ENCODE data around the gene ZSCAN5B.

The ZSCAN5B gene

DNA sequence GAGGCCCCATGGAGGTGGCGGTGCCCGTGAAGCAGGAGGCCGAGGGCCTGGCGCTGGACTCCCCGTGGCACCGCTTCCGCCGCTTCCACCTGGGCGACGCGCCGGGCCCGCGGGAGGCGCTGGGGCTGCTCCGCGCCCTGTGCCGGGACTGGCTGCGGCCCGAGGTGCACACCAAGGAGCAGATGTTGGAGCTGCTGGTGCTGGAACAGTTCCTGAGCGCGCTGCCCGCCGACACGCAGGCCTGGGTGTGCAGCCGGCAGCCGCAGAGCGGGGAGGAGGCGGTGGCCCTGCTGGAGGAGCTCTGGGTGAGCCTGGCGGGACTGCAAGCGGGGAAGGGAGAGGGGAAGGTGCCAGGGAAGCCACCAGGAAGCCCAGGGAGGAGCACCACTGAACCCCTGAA, 50.7 kb downstream of the ZSCAN5B start:
- in situ Hi-C loops (cut with HindIII; ENCODE audit: low sequenced_read_pairs): no loop called here

DNA sequence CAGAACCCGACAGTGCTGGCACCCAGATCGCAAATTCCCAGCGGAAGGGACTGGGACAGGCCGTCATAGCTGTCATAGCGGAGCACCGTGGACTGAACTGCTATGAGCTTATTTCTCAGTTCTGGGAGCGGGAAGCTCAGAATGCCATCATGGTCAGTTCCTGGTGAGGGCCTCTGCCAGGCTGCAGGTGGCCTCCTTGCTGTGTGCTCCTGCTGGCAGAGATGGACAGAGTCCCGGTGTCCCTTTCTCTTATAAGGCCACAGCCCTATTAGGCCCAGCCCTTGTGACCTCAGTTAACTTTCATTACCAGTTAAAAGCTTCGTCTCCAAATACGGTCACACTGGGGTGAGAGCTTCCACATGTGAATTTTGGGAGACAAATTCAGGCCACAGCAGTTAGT, 51.9 kb downstream of the ZSCAN5B start:
- in situ Hi-C loops (cut with HindIII; ENCODE audit: low sequenced_read_pairs): no loop called here

DNA sequence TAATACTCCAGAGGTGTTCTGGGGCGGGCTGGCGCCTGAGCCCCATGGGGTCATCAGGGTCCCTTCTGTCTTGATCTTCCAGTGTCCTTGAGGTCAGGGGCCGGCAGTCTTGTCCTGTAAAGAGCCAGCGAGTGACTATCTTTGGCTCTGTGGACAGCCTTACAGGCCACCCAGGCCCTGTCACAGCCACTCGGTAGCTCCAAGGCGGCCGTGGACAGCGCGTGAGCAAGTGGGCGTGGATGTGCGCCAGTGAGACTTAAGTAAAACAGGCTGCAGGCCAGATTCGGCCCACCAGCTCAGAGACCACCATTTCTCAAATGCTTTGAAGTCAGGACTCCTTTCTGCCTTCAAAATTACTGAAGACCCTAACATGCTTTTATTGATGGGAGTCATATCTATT, 52.8 kb downstream of the ZSCAN5B start:
- in situ Hi-C loops (cut with HindIII; ENCODE audit: low sequenced_read_pairs): no loop called here

DNA sequence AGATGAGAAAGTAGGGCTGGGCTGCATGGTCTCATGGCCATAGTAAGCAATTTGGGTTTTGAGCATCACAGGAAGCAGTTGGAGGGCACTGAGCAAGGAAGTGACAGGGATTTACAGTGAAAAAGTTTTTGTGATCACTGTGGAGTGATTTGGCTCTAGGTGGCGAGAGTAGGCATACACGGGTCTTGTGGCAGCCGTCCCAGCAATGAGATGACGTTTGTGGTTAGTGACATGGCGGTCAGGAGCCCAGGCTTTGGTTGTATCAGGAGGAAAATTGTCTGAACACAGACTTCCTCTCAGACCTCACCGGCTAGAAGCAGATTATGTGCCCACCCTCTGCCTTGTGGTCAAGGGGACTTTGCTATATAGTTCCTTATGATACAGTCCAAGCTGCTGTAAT, 53.2 kb downstream of the ZSCAN5B start:
- in situ Hi-C loops (cut with HindIII; ENCODE audit: low sequenced_read_pairs): no loop called here

DNA sequence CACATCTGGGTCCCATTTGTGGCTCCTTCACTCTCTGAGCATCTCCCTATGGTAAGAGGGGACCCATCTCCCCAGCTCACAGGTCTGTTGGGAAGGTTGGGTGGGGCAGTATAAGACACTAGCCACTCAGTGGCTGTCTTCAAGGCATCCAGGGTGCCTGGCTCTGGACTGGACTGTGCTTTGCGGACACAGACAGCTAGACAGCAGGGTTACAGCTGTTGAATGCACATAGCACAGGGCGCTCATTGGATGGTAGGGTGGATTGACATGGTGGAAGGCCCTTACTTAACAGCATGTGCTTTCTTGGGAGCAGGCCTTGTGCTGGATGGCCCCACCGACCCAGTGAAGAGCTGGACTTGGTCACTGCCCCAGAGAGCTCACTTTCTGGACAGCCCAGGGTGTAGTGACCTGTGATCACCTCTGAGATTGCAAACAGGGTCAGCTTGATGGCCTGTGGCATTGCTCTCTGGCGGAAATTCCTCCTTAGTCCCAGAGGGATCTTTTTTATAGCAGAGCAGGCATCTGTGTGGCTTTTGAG, 54.6 kb downstream of the ZSCAN5B start:
- in situ Hi-C loops (cut with HindIII; ENCODE audit: low sequenced_read_pairs): no loop called here

DNA sequence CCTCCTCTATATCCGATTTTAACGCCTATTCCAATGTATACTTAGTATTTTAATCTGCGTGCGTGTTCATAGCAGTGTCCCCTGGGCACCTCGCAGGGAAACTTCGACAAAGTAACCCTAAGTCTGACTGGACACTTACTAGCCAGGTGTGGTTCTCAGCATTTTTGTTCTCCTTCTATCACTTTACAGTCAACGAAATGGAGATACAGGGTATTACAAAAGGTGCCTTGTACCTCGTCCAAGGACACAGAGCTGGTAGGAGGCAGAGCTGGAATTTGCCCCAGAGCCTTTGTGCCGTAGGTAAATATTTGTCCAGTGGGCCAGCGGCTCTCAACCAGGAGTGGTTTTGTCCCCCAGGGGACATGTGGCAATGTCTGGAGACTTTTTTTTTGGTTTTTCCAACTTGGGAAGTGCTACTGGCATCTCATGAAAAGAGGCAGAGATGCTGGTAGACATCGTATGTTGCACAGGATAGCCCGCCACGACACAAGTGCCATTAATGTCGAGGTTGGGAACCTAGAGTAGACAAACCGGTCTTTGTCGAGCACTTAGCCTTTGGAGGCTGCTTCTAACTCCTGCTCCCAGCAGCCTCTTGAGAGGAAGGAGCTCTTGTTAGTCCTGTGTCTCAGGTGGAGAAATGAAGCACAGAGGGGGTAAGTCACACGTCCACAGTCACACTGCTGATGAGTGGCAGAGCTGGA, 55.3 kb downstream of the ZSCAN5B start:
- in situ Hi-C loops (cut with HindIII; ENCODE audit: low sequenced_read_pairs): no loop called here

DNA sequence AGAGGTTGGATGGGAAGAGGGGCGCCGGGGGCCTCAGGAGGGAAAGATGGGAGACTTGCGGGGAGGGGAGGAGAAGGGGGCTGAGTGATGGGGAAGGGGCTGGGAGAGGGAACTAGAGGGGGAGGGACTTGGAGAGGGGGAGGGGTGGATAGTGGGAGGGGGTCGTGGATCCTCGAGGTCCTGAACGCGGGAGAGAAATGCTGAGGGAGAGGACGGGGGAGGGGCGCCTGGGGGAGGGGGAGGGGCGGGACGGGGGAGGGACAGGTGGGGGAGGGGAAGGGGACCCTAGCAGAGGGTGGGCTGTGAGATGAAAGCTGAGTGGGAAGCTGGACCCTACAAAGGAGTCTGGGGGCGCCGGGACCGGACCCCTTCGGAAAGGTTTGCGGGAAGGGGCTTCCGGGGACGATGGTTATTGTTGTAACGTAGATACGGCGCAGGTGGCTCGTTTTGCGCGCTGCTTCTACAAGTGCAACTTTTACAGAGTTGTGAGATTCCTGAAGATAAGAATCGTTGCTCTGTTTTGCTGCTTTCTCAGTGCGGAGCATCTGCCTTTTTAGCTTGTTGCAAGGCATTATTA, 56.1 kb downstream of the ZSCAN5B start:
- in situ Hi-C loops (cut with HindIII; ENCODE audit: low sequenced_read_pairs): no loop called here

DNA sequence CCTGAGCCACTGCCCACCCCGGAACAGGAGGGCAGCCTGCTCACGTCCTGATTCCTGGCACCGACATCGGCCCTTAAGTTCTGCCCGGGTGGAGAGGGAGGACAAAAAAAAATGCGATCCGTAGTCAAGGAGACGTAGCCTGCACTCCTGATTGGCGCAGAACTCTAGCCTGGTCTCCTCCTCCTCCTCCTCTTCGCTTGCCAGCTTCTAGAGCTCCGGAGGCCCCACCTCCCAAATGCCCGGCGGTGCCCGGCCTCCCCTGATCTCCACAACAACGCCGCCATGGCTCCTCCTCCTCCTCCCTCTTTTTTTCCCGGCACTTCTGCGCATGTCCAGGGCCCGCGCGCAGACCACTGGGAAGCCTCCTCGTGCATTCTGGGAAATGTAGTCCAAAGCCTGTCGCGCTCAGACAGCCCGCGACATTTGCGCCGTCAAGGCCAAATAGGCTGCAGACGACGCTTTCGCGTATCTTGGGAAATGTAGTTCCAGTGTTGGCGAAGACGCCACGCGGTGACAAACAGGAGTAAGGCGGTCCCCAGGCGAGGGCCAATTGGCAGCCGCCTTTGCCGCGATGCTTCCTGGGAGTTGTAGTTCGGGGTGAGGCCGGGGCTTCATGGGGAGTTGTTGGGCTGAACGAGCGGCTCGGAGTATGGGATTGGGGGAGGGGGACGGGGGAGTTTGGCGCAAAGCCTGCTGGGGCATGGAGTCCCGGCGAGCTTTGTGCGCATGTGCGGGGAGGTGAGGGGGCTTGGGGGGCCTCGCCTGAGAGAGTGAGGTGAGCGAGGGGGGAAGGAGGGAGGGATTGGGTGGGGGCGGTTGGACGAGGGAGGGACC, 56.8 kb downstream of the ZSCAN5B start, which contains the start of gene ZNF444:
TSS of gene ZNF444 (plus strand) at position 705 of the 834 bp plus-strand sequence. CDS start 5,625 bp downstream, outside the sequence.
- in situ Hi-C loops (cut with HindIII; ENCODE audit: low sequenced_read_pairs): no loop called here

DNA sequence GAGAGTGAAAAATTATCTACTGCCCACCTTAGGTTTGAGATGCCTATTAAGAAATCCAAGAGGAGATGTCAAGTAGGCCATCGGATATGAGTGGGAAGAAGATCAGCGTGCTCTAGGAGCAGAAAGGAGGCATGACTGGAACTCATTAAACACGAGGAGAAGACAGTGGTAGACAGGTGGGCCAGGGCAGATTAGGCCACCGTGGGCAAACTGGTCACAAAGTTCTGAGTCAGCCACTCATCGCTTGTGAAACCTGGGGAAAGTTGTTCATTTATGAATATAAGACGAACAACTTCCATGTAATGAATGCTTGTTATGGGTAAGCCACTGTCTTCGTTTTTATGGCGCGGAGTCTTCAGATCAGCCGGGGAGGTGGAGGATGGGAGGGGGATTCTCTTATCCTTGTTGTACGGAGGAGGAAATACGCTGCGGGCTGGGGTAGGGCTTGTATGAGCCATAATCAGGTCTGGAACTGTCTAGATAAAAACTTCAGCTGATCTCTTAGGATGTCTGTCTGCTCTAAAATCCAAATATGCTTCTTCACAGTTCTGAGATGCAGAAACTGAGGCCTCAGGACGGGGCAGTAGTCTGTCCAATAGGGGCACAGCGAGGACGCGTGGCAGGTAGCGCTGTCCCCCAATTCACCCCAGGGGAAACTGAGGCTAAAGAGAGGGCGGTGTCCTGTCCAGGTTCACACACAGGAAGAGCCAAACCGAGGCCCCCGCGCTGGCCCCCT, 57.6 kb downstream of the ZSCAN5B start:
- in situ Hi-C loops (cut with HindIII; ENCODE audit: low sequenced_read_pairs): no loop called here
